ENCODE data around the gene IL17RE. TPM values are rescaled to one million over a fixed set of nuclear protein-coding genes. Genes with fewer than 3 reads are reported as not detected.

The IL17RE gene
- total and polyA plus RNA-seq, 9 of the 15 experiments (the other 6 are each of a cell fraction or from before 2014, with no cell fraction given), result 0.32 to 1.9 (median 0.51) TPM; not detected in 4

DNA sequence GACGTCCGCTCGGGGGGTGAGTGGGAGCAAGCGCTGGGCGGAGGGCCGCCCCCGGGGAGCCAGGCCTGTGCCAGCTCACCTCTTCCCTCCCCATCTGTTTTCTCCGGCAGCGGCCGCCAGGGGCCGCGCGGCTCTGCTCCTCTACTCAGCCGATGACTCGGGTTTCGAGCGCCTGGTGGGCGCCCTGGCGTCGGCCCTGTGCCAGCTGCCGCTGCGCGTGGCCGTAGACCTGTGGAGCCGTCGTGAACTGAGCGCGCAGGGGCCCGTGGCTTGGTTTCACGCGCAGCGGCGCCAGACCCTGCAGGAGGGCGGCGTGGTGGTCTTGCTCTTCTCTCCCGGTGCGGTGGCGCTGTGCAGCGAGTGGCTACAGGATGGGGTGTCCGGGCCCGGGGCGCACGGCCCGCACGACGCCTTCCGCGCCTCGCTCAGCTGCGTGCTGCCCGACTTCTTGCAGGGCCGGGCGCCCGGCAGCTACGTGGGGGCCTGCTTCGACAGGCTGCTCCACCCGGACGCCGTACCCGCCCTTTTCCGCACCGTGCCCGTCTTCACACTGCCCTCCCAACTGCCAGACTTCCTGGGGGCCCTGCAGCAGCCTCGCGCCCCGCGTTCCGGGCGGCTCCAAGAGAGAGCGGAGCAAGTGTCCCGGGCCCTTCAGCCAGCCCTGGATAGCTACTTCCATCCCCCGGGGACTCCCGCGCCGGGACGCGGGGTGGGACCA, 30.4 kb downstream of the IL17RE start (continued):
- TF ChIP-seq, protein P1, sequence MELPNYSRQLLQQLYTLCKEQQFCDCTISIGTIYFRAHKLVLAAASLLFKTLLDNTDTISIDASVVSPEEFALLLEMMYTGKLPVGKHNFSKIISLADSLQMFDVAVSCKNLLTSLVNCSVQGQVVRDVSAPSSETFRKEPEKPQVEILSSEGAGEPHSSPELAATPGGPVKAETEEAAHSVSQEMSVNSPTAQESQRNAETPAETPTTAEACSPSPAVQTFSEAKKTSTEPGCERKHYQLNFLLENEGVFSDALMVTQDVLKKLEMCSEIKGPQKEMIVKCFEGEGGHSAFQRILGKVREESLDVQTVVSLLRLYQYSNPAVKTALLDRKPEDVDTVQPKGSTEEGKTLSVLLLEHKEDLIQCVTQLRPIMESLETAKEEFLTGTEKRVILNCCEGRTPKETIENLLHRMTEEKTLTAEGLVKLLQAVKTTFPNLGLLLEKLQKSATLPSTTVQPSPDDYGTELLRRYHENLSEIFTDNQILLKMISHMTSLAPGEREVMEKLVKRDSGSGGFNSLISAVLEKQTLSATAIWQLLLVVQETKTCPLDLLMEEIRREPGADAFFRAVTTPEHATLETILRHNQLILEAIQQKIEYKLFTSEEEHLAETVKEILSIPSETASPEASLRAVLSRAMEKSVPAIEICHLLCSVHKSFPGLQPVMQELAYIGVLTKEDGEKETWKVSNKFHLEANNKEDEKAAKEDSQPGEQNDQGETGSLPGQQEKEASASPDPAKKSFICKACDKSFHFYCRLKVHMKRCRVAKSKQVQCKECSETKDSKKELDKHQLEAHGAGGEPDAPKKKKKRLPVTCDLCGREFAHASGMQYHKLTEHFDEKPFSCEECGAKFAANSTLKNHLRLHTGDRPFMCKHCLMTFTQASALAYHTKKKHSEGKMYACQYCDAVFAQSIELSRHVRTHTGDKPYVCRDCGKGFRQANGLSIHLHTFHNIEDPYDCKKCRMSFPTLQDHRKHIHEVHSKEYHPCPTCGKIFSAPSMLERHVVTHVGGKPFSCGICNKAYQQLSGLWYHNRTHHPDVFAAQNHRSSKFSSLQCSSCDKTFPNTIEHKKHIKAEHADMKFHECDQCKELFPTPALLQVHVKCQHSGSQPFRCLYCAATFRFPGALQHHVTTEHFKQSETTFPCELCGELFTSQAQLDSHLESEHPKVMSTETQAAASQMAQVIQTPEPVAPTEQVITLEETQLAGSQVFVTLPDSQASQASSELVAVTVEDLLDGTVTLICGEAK (IDR thresholded peaks at IDR 0.05), result peak; percentile 63; the same call in 1 of the 2 replicates
- TF ChIP-seq, protein P1 (CRISPR knock-in tag; IDR thresholded peaks at IDR 0.05), result no peak
- TF ChIP-seq MAFF (IDR thresholded peaks at IDR 0.05; ENCODE audit: low read length), result no peak
- TF ChIP-seq PYGO2 (tag; IDR thresholded peaks at IDR 0.05), result no peak
- TF ChIP-seq, protein P2, sequence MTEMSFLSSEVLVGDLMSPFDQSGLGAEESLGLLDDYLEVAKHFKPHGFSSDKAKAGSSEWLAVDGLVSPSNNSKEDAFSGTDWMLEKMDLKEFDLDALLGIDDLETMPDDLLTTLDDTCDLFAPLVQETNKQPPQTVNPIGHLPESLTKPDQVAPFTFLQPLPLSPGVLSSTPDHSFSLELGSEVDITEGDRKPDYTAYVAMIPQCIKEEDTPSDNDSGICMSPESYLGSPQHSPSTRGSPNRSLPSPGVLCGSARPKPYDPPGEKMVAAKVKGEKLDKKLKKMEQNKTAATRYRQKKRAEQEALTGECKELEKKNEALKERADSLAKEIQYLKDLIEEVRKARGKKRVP (CRISPR knock-in tag; IDR thresholded peaks at IDR 0.05), result no peak
- TF ChIP-seq ZC3H8 (IDR thresholded peaks at IDR 0.05), result no peak
- TF ChIP-seq MYC (IDR thresholded peaks at IDR 0.05; ENCODE audit: low read depth, low read length), result peak; percentile 81
- no peak; the same call in 1 of the 2 replicates for TF ChIP-seq MYC (CRISPR knock-in tag; IDR thresholded peaks at IDR 0.05; ENCODE audit: borderline replicate concordance, low read depth)
- no peak for TF ChIP-seq IRF2 (CRISPR knock-in tag; IDR thresholded peaks at IDR 0.05)
- TF ChIP-seq ZNF224 (CRISPR knock-in tag; IDR thresholded peaks at IDR 0.05), result 0 out of 2 replicates have a peak, but pooled peaks have one; percentile 14
- TF ChIP-seq, protein P3, sequence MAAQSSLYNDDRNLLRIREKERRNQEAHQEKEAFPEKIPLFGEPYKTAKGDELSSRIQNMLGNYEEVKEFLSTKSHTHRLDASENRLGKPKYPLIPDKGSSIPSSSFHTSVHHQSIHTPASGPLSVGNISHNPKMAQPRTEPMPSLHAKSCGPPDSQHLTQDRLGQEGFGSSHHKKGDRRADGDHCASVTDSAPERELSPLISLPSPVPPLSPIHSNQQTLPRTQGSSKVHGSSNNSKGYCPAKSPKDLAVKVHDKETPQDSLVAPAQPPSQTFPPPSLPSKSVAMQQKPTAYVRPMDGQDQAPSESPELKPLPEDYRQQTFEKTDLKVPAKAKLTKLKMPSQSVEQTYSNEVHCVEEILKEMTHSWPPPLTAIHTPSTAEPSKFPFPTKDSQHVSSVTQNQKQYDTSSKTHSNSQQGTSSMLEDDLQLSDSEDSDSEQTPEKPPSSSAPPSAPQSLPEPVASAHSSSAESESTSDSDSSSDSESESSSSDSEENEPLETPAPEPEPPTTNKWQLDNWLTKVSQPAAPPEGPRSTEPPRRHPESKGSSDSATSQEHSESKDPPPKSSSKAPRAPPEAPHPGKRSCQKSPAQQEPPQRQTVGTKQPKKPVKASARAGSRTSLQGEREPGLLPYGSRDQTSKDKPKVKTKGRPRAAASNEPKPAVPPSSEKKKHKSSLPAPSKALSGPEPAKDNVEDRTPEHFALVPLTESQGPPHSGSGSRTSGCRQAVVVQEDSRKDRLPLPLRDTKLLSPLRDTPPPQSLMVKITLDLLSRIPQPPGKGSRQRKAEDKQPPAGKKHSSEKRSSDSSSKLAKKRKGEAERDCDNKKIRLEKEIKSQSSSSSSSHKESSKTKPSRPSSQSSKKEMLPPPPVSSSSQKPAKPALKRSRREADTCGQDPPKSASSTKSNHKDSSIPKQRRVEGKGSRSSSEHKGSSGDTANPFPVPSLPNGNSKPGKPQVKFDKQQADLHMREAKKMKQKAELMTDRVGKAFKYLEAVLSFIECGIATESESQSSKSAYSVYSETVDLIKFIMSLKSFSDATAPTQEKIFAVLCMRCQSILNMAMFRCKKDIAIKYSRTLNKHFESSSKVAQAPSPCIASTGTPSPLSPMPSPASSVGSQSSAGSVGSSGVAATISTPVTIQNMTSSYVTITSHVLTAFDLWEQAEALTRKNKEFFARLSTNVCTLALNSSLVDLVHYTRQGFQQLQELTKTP (IDR thresholded peaks at IDR 0.05; ENCODE audit: low read depth in 1 of 2, partially characterized antibody in 2 of 2), result no peak
- TF ChIP-seq, protein P4, sequence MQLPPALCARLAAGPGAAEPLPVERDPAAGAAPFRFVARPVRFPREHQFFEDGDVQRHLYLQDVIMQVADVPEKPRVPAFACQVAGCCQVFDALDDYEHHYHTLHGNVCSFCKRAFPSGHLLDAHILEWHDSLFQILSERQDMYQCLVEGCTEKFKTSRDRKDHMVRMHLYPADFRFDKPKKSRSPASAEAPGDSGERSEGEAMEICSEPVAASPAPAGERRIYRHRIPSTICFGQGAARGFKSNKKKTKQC (CRISPR knock-in tag; IDR thresholded peaks at IDR 0.05), result peak; percentile 86
- TF ChIP-seq SRF (CRISPR knock-in tag; IDR thresholded peaks at IDR 0.05), result no peak

Data from K562 (cell line).